Measurements from ENCODE around the gene CCDC192. TPM values are rescaled to one million over a fixed set of nuclear protein-coding genes. Genes with fewer than 3 reads are reported as not detected.
"Not testable (repeated sequence)": the region's sequence is repeated elsewhere in the genome, so short reads cannot be mapped to it uniquely, and the experiment has no call there.

CCDC192 gene
- total RNA-seq, 1 donor from 2014 or later, result not detected

- Histone ChIP-seq H3K36me3 (no peaks in the 10 kb centered on the region), H3K4me1 (no peaks in the 10 kb centered on the region), H3K9me3 (no peaks in the 10 kb centered on the region), H3K4me3 (no peak overlapping the region), H3K27ac (no peak overlapping the region), H3K27me3 (no peaks in the 10 kb centered on the region)
- ATAC-seq (no peak), DNase-seq (no peak)
- TF ChIP-seq CTCF (IDR thresholded peaks at IDR 0.05), result no peak
- intact Hi-C loops (cut with DNase I), result no loop called here
Observed at GRCh38 chr5:127769386-127769785, 66.2 kb downstream of the CCDC192 start.

GRCh38 chr5:127770272-127770671 is 67.1 kb downstream of the CCDC192 start:
- H3K4me1 ChIP-seq, result no peaks in the 10 kb centered on the region
- DNase-seq, result no peak
- no peak for ATAC-seq
- no peaks in the 10 kb centered on the region for H3K27me3 ChIP-seq
- H3K36me3 ChIP-seq, result no peaks in the 10 kb centered on the region
- intact Hi-C loops (cut with DNase I), result no loop called here
- no peaks in the 10 kb centered on the region for H3K9me3 ChIP-seq
- TF ChIP-seq CTCF (IDR thresholded peaks at IDR 0.05), result no peak
- no peak overlapping the region for H3K27ac ChIP-seq
- no peak overlapping the region for H3K4me3 ChIP-seq

- no peak for ATAC-seq
- no peak for TF ChIP-seq CTCF (IDR thresholded peaks at IDR 0.05)
- Histone ChIP-seq H3K4me3 (no peak overlapping the region), H3K4me1 (no peaks in the 10 kb centered on the region), H3K36me3 (no peaks in the 10 kb centered on the region), H3K27ac (no peak overlapping the region), H3K9me3 (no peaks in the 10 kb centered on the region), H3K27me3 (no peaks in the 10 kb centered on the region)
- intact Hi-C loops (cut with DNase I), result no loop called here
- no peak for DNase-seq
Observed at GRCh38 chr5:127772531-127772930, 69.3 kb downstream of the CCDC192 start.

GRCh38 chr5:127774221-127774620 is 71.0 kb downstream of the CCDC192 start:
- Histone ChIP-seq H3K36me3 (no peaks in the 10 kb centered on the region), H3K27ac (no peak overlapping the region), H3K27me3 (no peaks in the 10 kb centered on the region), H3K9me3 (no peaks in the 10 kb centered on the region), H3K4me3 (no peak overlapping the region), H3K4me1 (no peaks in the 10 kb centered on the region)
- intact Hi-C loops (cut with DNase I), result no loop called here
- ATAC-seq (no peak), DNase-seq (no peak)
- no peak for TF ChIP-seq CTCF (IDR thresholded peaks at IDR 0.05)

GRCh38 chr5:127776477-127776876 is 73.3 kb downstream of the CCDC192 start:
- TF ChIP-seq CTCF (IDR thresholded peaks at IDR 0.05), result no peak
- H3K4me1 ChIP-seq, result no peaks in the 10 kb centered on the region
- no peak overlapping the region for H3K4me3 ChIP-seq
- no peaks in the 10 kb centered on the region for H3K9me3 ChIP-seq
- no peaks in the 10 kb centered on the region for H3K27me3 ChIP-seq
- no peak overlapping the region for H3K27ac ChIP-seq
- ATAC-seq (no peak), DNase-seq (no peak)
- intact Hi-C loops (cut with DNase I), result no loop called here
- no peaks in the 10 kb centered on the region for H3K36me3 ChIP-seq

- no peak for DNase-seq
- Histone ChIP-seq H3K27me3 (no peaks in the 10 kb centered on the region), H3K27ac (no peak overlapping the region), H3K4me1 (no peaks in the 10 kb centered on the region), H3K9me3 (no peaks in the 10 kb centered on the region), H3K4me3 (no peak overlapping the region), H3K36me3 (no peaks in the 10 kb centered on the region)
- no peak for TF ChIP-seq CTCF (IDR thresholded peaks at IDR 0.05)
- intact Hi-C loops (cut with DNase I), result no loop called here
- ATAC-seq, result no peak
Observed at GRCh38 chr5:127777957-127778356, 74.8 kb downstream of the CCDC192 start.

GRCh38 chr5:127782450-127782849 is 79.3 kb downstream of the CCDC192 start:
- DNase-seq; H3K4me3 ChIP-seq; H3K27me3 ChIP-seq; H3K9me3 ChIP-seq; intact Hi-C loops (cut with DNase I); H3K4me1 ChIP-seq; ATAC-seq; H3K27ac ChIP-seq; H3K36me3 ChIP-seq: not testable (repeated sequence)

Data from upper lobe of right lung (tissue), 1 donor.